HUES48 (cell line): ENCODE data around the gene ATAT1.

ENCODE experiments used
- H3K27ac ChIP-seq: one replicate; pipeline ENCODE4 v1.7.0; 2013; ENCODE audit warnings: low read depth, low read length, inconsistent platforms
- H3K27me3 ChIP-seq: 2 replicates; pipeline ENCODE4 v1.6.1; 2013; ENCODE audit warnings: mild to moderate bottlenecking, low read length; ENCODE audit not compliant: control insufficient read depth, insufficient read depth
- H3K36me3 ChIP-seq: 2 replicates; pipeline ENCODE4 v1.6.1; 2013; ENCODE audit warnings: low read length; ENCODE audit not compliant: control insufficient read depth, insufficient read depth
- H3K4me1 ChIP-seq: 2 replicates; pipeline ENCODE4 v1.6.1; 2013; ENCODE audit warnings: mild to moderate bottlenecking, low read length; ENCODE audit not compliant: control insufficient read depth, insufficient read depth
- H3K4me3 ChIP-seq: 2 replicates; pipeline ENCODE4 v1.5.1; 2013; ENCODE audit warnings: mild to moderate bottlenecking, low read depth, low read length
- H3K9ac ChIP-seq: 2 replicates; pipeline ENCODE4 v1.6.1; 2013; ENCODE audit warnings: mild to moderate bottlenecking, low read depth, low read length, moderate library complexity
- H3K9me3 ChIP-seq: 2 replicates; pipeline ENCODE4 v1.6.1; 2013; ENCODE audit warnings: low read length; ENCODE audit not compliant: control insufficient read depth, insufficient read depth

The ATAT1 gene

GRCh38 chr6:30686908-30687658, 60.4 kb downstream of the ATAT1 start:
- Histone ChIP-seq H3K27me3 (no peaks in the 10 kb centered on the region), H3K4me1 (peaks cover 43% of the 10 kb centered on the region), H3K9ac (peak overlapping the region; percentile 45; the same call in 1 of the 2 replicates), H3K9me3 (no peaks in the 10 kb centered on the region), H3K27ac (peak overlapping the region; percentile 84), H3K36me3 (no peaks in the 10 kb centered on the region; the same call in 1 of the 2 replicates), H3K4me3 (peak overlapping the region; percentile 92)

GRCh38 chr6:30687659-30688431, 61.2 kb downstream of the ATAT1 start:
- Histone ChIP-seq H3K27me3 (no peaks in the 10 kb centered on the region), H3K9ac (peak overlapping the region; percentile 45; the same call in 1 of the 2 replicates), H3K9me3 (no peaks in the 10 kb centered on the region), H3K4me3 (peak overlapping the region; percentile 92), H3K27ac (peak overlapping the region; percentile 84), H3K4me1 (peaks cover 36% of the 10 kb centered on the region), H3K36me3 (no peaks in the 10 kb centered on the region; the same call in 1 of the 2 replicates)

- Histone ChIP-seq H3K4me3 (no peak overlapping the region), H3K9me3 (no peaks in the 10 kb centered on the region), H3K4me1 (peaks cover 29% of the 10 kb centered on the region), H3K9ac (no peak overlapping the region), H3K27ac (no peak overlapping the region), H3K27me3 (no peaks in the 10 kb centered on the region), H3K36me3 (no peaks in the 10 kb centered on the region; the same call in 1 of the 2 replicates)
These were observed 61.9 kb downstream of the ATAT1 start for GRCh38 chr6:30688569-30688968.

GRCh38 chr6:30689022-30689865, 62.6 kb downstream of the ATAT1 start:
- no peak overlapping the region for H3K27ac ChIP-seq
- H3K4me3 ChIP-seq: no peak overlapping the region
- H3K4me1 ChIP-seq: peaks cover 24% of the 10 kb centered on the region
- H3K27me3 ChIP-seq: no peaks in the 10 kb centered on the region
- no peak overlapping the region for H3K9ac ChIP-seq
- H3K9me3 ChIP-seq: no peaks in the 10 kb centered on the region
- no peaks in the 10 kb centered on the region; the same call in 1 of the 2 replicates for H3K36me3 ChIP-seq

GRCh38 chr6:30689985-30690384, 63.3 kb downstream of the ATAT1 start:
- Histone ChIP-seq H3K9ac (peak overlapping the region; percentile 27; the same call in 1 of the 2 replicates), H3K36me3 (no peaks in the 10 kb centered on the region; the same call in 1 of the 2 replicates), H3K4me1 (peaks cover 23% of the 10 kb centered on the region), H3K27me3 (no peaks in the 10 kb centered on the region), H3K9me3 (no peaks in the 10 kb centered on the region), H3K4me3 (peak overlapping the region; percentile 84), H3K27ac (peak overlapping the region; percentile 94)

GRCh38 chr6:30690403-30691207, 63.9 kb downstream of the ATAT1 start, which contains the start of gene NRM:
NRM (minus strand) TSS chr6:30690984; CDS start chr6:30690974, 10 bp downstream.
- Histone ChIP-seq H3K27ac (peak within 1 kb of the TSS; percentile 94), H3K9ac (peak within 1 kb of the TSS; percentile 27; the same call in 1 of the 2 replicates), H3K4me3 (peak within 1 kb of the TSS; percentile 84), H3K9me3 (no peaks in the 10 kb centered on the region), H3K27me3 (no peaks in the 10 kb centered on the region), H3K4me1 (peaks cover 23% of the 10 kb centered on the region), H3K36me3 (no peaks in the 10 kb centered on the region; the same call in 1 of the 2 replicates)

GRCh38 chr6:30691208-30691847, 64.7 kb downstream of the ATAT1 start:
- Histone ChIP-seq H3K36me3 (no peaks in the 10 kb centered on the region; the same call in 1 of the 2 replicates), H3K27me3 (no peaks in the 10 kb centered on the region), H3K27ac (peak overlapping the region; percentile 94), H3K9ac (no peak overlapping the region), H3K4me3 (peak overlapping the region; percentile 84), H3K4me1 (peaks cover 19% of the 10 kb centered on the region), H3K9me3 (no peaks in the 10 kb centered on the region)
